Panc1 (cell line): ENCODE measurements around the gene CCK. TPM values are rescaled to one million over a fixed set of nuclear protein-coding genes. Genes with fewer than 3 reads are reported as not detected.

Source experiments
- ATAC-seq: fragments of 200-7000 bp; cut with Tn5 transposase; 2 replicates; pipeline ENCODE4 v1.9.1; 2020; ENCODE audit warnings: mild to moderate bottlenecking, moderate library complexity
- BruUV-seq: library from RNA; stranded (reverse); fragments of 400-500 nt; replicated peaks from 2 replicates; lab custom pipeline; 2021; lab: Mats Ljungman, UMichigan
- CTCF ChIA-PET: fragments of 300-600 bp; sonication (Branson Sonifier 250); formaldehyde crosslinking; loops from one replicate; lab custom pipeline; 2022; ENCODE audit warnings: antibody characterized with exemption; lab: Charles Lee
- POLR2A ChIA-PET: fragments of 300-600 bp; sonication (Branson Sonifier 250); formaldehyde crosslinking; loops from one replicate; lab custom pipeline; 2022; ENCODE audit warnings: antibody characterized with exemption; lab: Charles Lee
- DNase-seq: peaks from one replicate; pipeline ENCODE4 v3.0.0-alpha.2; 2010; ENCODE audit warnings: low read depth, low spot score
- H3K27ac ChIP-seq: 2 replicates; pipeline ENCODE4 v1.5.1; 2011; ENCODE audit warnings: mild to moderate bottlenecking, low read length, inconsistent platforms
- H3K27me3 ChIP-seq: fragments of 200-500 bp; sonication (Bioruptor generic); 2 replicates; pipeline ENCODE4 v1.6.0; 2014; ENCODE audit warnings: low read length, inconsistent platforms; ENCODE audit not compliant: control insufficient read depth, insufficient read depth
- H3K36me3 ChIP-seq: fragments of 200-500 bp; sonication (Bioruptor generic); 2 replicates; pipeline ENCODE4 v1.5.1; 2014; ENCODE audit warnings: inconsistent platforms, mild to moderate bottlenecking, low read length, moderate library complexity; ENCODE audit not compliant: control insufficient read depth, insufficient read depth
- H3K4me1 ChIP-seq: 2 replicates; pipeline ENCODE4 v1.5.1; 2011; ENCODE audit warnings: inconsistent platforms, mild to moderate bottlenecking, low read length, moderate library complexity; ENCODE audit not compliant: control insufficient read depth, insufficient read depth
- H3K4me3 ChIP-seq, 2 experiments: 2 replicates each; pipeline ENCODE4 v1.5.1; 2011 to 2012; ENCODE audit warnings: low read depth in 2 of 2, low read length in 2 of 2, mild to moderate bottlenecking in 2 of 2, inconsistent platforms in 1 of 2, moderate library complexity in 1 of 2
- H3K9me3 ChIP-seq: fragments of 200-500 bp; sonication (Bioruptor generic); 2 replicates; pipeline ENCODE4 v1.5.1; 2014; ENCODE audit warnings: low read depth, mild to moderate bottlenecking, inconsistent platforms, low read length, moderate library complexity; ENCODE audit not compliant: control insufficient read depth, insufficient read depth
- CTCF ChIP-seq: fragments of 450-650 bp; IDR thresholded peaks from 2 replicates; pipeline ENCODE4 v1.5.1; 2017; ENCODE audit warnings: mild to moderate bottlenecking
- POLR2AphosphoS5 ChIP-seq: IDR thresholded peaks from 2 replicates; pipeline ENCODE4 v1.6.1; 2012; ENCODE audit warnings: mild to moderate bottlenecking, low read depth, low read length, moderate library complexity
- REST ChIP-seq, 2 experiments: IDR thresholded peaks; 2 replicates each; pipeline ENCODE4 v1.6.1; 2011 to 2012; ENCODE audit warnings: low read depth in 2 of 2, control low read depth in 1 of 2, low read length in 1 of 2, mild to moderate bottlenecking in 1 of 2, moderate library complexity in 1 of 2; ENCODE audit not compliant: insufficient read depth in 1 of 2
- SIN3A ChIP-seq: IDR thresholded peaks from 2 replicates; pipeline ENCODE4 v1.6.1; 2012; ENCODE audit warnings: low read depth, mild to moderate bottlenecking, low read length, moderate library complexity, borderline replicate concordance; ENCODE audit not compliant: insufficient read depth
- TCF7L2 ChIP-seq: IDR thresholded peaks from 2 replicates; pipeline ENCODE4 v1.6.1; 2011; ENCODE audit warnings: mild to moderate bottlenecking, low read depth, low read length, inconsistent platforms
- in situ Hi-C: cut with HindIII; loops from 2 replicates; pipeline ENCODE4 v1.10.0; 2016; ENCODE audit warnings: low sequenced_read_pairs, low pct_unique_long_range_greater_than_20kb
- intact Hi-C: fragments of 100-400 bp; cut with micrococcal nuclease; formaldehyde crosslinking; loops from one replicate; pipeline ENCODE4 v1.10.0; 2022; ENCODE audit not compliant: unreplicated experiment
- total RNA-seq: library from RNA; stranded (reverse); gene quantifications from one replicate; pipeline ENCODE4 v1.2.1, GENCODE V29; 2021; ENCODE audit not compliant: unreplicated experiment

CCK gene
- total RNA-seq, 1 experiment from 2014 or later = not detected

- DNase-seq = no peak
- no TSS peak for BruUV-seq
- no peak for ATAC-seq
- CTCF ChIA-PET = no interaction called here
- peaks cover 17% of the 10 kb centered on the region for H3K27me3 ChIP-seq
- no peaks in the 10 kb centered on the region for H3K9me3 ChIP-seq
- in situ Hi-C loops = no loop called here
- H3K4me3 ChIP-seq = no peak overlapping the region
- intact Hi-C loops = no loop called here
- TF ChIP-seq SIN3A (no peak), TCF7L2 (no peak), CTCF (no peak), POLR2AphosphoS5 (no peak), REST (IDR thresholded peaks at IDR 0.05; ENCODE audit: insufficient read depth in 1 of 2, low read depth in 2 of 2, low read length in 1 of 2) (no peak)
- H3K36me3 ChIP-seq = no peaks in the 10 kb centered on the region
- POLR2A ChIA-PET = no interaction called here
- H3K27ac ChIP-seq = no peak overlapping the region
- peaks cover 2% of the 10 kb centered on the region; the same call in 1 of the 2 replicates for H3K4me1 ChIP-seq
Observed at GRCh38 chr3:42267878-42268277, 1.9 kb upstream of the CCK start.

- intact Hi-C loops = no loop called here
- Histone ChIP-seq H3K9me3 (no peaks in the 10 kb centered on the region), H3K4me3 (no peak overlapping the region), H3K27me3 (peaks cover 24% of the 10 kb centered on the region), H3K4me1 (peaks cover 2% of the 10 kb centered on the region; the same call in 1 of the 2 replicates), H3K27ac (no peak overlapping the region), H3K36me3 (no peaks in the 10 kb centered on the region)
- no TSS peak for BruUV-seq
- ChIA-PET CTCF (no interaction called here), POLR2A (interaction anchor here (0.6 kb wide), 1 partner anchor 64 kb away, joined by 4 read pairs; no protein-coding TSS in a partner anchor)
- no peak; the same call in 1 of the 2 replicates for ATAC-seq
- no peak for TF ChIP-seq TCF7L2
- TF ChIP-seq CTCF = no peak
- no peak for TF ChIP-seq POLR2AphosphoS5
- no peak for TF ChIP-seq SIN3A
- TF ChIP-seq REST (IDR thresholded peaks at IDR 0.05; ENCODE audit: insufficient read depth in 1 of 2, low read depth in 2 of 2, low read length in 1 of 2) = no peak
- in situ Hi-C loops = no loop called here
- DNase-seq = no peak
Observed at GRCh38 chr3:42265059-42265991, 660 bp downstream of the CCK start.
